Skin epidermis (tissue), 12 donors: ENCODE measurements around the gene MIER2.

Experiments
- H3K27ac ChIP-seq, 21 experiments: fragments of 200-600 bp; sonication (generic) in 11 of 21; one replicate each; pipeline ENCODE4 v1.5.0; 2020; ENCODE audit warnings: mild to moderate bottlenecking in 3 of 21, inconsistent platforms in 2 of 21, moderate library complexity in 2 of 21
- H3K4me3 ChIP-seq, 7 experiments: fragments of 200-600 bp; sonication (generic) in 2 of 7; one replicate each; pipeline ENCODE4 v1.5.0; 2020; ENCODE audit warnings: inconsistent platforms in 2 of 7, mild to moderate bottlenecking in 2 of 7, moderate library complexity in 1 of 7

Gene MIER2

GRCh38 chr19:293436-294110 is 51.0 kb downstream of the MIER2 start:
- H3K27ac ChIP-seq, result no peak overlapping the region

DNA sequence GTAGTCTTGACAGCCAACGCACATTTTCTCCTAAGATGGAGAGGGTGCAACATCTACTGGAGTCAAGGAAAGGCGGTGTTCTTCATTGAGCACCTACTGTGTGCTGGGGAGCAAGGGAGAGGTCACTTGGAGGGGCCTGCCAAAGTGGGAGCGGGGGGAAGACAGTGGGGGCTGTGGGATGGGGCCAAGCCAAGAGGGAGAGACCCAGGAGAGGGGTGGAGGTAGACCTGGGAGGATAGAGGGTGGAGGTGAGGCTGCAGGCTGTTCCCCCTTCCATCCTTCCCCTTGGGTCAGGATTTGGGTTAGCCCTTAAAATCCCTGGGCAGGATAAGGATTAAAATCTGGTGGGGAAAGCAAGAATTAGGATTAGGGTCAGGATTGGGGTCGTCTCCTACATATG is 51.6 kb downstream of the MIER2 start:
- Histone ChIP-seq H3K27ac (no peak overlapping the region), H3K4me3 (no peak overlapping the region)

More at GRCh38 chr19:293436-294110, 51.0 kb downstream of the MIER2 start:
- no peak overlapping the region for H3K4me3 ChIP-seq

- peak overlapping the region in 1 of 21 experiments; percentile 65 for H3K27ac ChIP-seq
- H3K4me3 ChIP-seq, result no peak overlapping the region
Observed at GRCh38 chr19:292281-292884, 52.2 kb downstream of the MIER2 start.

- Histone ChIP-seq H3K27ac (peak overlapping the region in 2 of 21 experiments; percentile 40 to 65), H3K4me3 (peak overlapping the region in 2 of 7 experiments; percentile 14 to 27)
Observed at GRCh38 chr19:291561-292280, 52.9 kb downstream of the MIER2 start.

DNA sequence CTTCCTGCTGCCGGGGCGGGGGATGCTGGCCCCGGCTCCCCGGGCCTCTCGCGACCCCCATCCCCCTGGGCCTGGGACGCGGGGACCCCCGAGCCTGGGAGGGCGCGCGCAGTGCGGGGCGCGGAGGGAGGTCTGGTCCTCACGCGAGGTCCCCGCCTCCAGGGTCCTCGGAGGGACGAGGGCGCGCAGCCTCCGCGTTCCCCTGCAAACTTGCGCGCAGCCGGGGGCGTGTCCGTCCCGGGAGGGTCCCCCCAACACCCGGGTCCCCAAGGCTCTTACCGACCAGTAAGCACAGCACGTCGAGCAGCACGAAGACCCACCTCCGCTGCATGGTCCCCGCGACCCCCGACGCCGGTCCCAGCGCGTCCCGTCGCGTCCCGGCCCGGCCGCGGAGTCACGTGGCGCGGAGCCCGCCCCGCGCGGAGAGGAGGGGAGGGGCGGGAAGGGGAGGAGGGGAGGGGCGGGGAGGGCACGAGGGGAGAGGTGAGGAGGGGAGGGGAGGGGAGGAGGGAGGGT is 53.5 kb downstream of the MIER2 start, which contains the start of gene PLPP2:
PLPP2 (minus strand) TSS at position 398 of the 516 bp plus-strand sequence; CDS start at position 331, 67 bp downstream.
- H3K4me3 ChIP-seq, result peak within 1 kb of the TSS; percentile 31 to 49 (median 44)
- peak within 1 kb of the TSS; percentile 8 to 92 (median 82) for H3K27ac ChIP-seq

GRCh38 chr19:290372-291005 is 54.1 kb downstream of the MIER2 start:
- peak overlapping the region; percentile 31 to 49 (median 44) for H3K4me3 ChIP-seq

DNA sequence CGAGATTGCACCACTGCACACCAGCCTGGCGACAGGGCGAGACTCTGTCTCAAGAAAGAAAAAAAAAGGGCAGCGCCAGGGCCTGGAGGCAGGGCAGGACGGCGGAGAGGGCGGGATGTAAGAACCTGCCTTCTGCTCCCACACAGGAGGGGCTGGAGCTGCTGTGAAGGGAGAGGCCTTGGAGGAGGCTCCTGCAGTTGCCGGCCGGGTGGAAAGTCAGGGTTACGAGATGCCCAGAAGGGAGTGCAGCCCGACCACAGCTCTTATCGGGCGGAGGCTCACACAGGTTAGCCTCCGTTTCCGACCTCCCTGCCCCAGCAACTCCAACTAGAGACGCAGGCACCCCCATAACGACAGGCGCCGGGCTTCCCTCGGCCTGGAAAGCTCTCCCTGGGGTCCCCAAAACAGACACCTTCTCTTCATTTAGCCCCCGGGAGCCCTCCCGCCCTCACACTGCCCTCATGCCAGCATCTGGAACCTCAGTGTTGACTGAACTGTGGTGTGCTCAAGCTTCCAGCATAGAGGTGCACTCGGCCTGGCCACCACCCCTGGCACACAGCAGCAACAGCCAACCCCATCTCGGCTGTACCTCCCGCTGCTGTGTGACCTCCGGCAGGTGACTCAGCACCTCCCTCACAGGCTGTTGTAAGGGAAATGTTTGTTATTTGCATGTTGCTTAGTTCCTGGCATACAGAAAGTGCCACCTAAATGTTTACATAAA is 54.8 kb downstream of the MIER2 start:
- Histone ChIP-seq H3K27ac (peak overlapping the region; percentile 26 to 92 (median 82)), H3K4me3 (peak overlapping the region in 5 of 7 experiments; percentile 35 to 49 (median 44))

More at GRCh38 chr19:290372-291005, 54.1 kb downstream of the MIER2 start:
- H3K27ac ChIP-seq, result peak overlapping the region; percentile 8 to 92 (median 82)

GRCh38 chr19:288911-289310 is 55.7 kb downstream of the MIER2 start:
- Histone ChIP-seq H3K27ac (peak overlapping the region in 3 of 21 experiments; percentile 34 to 87 (median 74)), H3K4me3 (no peak overlapping the region)

GRCh38 chr19:287381-287871 is 57.2 kb downstream of the MIER2 start:
- H3K4me3 ChIP-seq, result no peak overlapping the region
- peak overlapping the region in 1 of 21 experiments; percentile 16 for H3K27ac ChIP-seq

DNA sequence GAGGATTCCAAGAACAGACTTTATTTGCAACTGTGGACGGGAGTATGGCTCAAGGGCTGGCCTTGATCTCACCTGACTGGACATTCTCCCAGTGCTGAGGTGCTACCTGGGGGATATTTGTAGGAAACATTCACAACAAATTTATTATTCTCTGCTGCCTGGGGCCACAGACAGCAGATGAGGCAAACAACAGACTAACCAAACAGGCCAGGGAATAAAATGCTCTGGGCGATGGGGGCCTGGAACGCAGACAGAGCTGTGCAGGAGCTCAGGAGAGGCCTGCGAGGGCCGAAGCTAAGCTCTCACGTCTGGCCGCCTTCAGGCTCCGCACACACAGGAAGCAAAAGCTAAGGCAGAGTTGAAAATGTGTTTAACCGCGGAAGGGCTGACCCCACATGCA is 61.2 kb downstream of the MIER2 start:
- H3K27ac ChIP-seq, result no peak overlapping the region
- no peak overlapping the region for H3K4me3 ChIP-seq

GRCh38 chr19:282501-282900 is 62.1 kb downstream of the MIER2 start:
- Histone ChIP-seq H3K27ac (no peak overlapping the region), H3K4me3 (no peak overlapping the region)

GRCh38 chr19:281992-282391 is 62.6 kb downstream of the MIER2 start:
- Histone ChIP-seq H3K4me3 (no peak overlapping the region), H3K27ac (no peak overlapping the region)

- Histone ChIP-seq H3K27ac (no peak overlapping the region), H3K4me3 (no peak overlapping the region)
Observed at GRCh38 chr19:281156-281853, 63.3 kb downstream of the MIER2 start.

- Histone ChIP-seq H3K4me3 (no peak overlapping the region), H3K27ac (no peak overlapping the region)
Observed at GRCh38 chr19:280541-281009, 64.0 kb downstream of the MIER2 start.

DNA sequence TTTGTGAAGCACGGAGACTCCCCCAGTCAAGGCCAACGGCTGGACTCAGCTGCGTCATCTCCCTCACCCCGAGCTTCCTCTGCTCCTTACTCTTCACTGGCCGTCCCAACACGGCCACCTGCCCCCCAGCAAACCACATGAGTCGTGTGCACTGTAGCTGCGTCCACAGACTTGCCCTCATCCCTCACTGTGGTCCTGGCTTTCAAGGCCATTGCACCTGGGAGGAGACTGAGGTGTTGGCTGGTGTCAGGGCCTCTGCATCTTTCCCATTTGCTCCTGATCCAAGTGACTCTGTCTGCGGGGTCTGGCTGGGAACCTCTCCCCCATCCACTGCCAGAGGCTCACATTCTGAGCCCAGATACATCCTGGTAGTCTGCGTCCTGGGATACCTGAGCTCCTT is 64.9 kb downstream of the MIER2 start:
- Histone ChIP-seq H3K27ac (no peak overlapping the region), H3K4me3 (no peak overlapping the region)

DNA sequence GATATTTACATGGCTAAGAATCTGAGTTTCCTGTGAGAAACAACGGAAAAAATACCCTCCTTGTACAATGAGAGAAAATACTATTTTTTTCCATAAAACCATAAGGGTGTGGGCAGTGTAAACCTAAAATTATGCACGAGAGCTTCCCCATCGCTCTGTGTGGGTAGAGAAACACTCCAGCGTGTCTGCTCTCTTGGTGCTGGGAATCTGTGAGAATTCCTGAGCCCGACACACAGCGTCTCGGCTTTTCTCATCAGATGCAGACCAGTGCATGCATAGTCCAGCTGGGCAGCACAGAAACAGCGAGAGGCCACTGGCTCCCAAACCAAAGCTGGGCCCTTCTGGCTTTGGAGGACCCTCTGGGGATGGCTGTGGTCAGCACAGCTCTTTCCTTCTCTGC is 65.4 kb downstream of the MIER2 start:
- Histone ChIP-seq H3K27ac (no peak overlapping the region), H3K4me3 (no peak overlapping the region)

DNA sequence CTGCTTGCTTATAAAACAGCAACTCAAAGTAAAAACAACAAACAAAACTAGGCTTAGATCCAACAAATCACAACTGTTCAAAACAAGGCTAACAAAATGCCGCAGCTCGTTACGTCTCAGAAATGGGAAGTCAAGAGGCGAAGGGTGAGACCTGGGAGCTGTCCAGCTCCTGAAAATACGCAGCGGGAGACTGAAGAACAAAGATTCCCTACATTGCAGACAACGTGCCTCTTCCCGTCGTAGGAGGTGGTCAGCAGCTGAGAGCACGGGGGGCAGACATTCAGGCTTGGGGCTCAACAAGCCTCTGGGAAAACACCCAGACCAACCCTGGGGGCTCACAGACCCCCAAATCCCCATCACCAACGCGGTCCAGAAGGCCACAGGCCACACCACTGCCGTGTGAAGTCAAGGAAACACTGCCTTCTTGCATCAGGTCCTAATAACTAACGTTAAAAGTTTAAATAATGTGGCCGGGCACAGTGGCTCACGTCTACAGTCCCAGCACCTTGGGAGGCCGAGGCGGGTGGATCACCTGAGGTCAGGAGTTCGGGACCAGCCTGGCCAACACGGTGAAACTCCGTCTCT is 66.9 kb downstream of the MIER2 start:
- no peak overlapping the region for H3K4me3 ChIP-seq
- H3K27ac ChIP-seq, result no peak overlapping the region

- H3K4me3 ChIP-seq, result no peak overlapping the region
- H3K27ac ChIP-seq, result no peak overlapping the region
Observed at GRCh38 chr19:277131-277530, 67.5 kb downstream of the MIER2 start.
